Gastroesophageal sphincter (tissue), 3 donors: ENCODE measurements around the gene PIN4.

Experiments used
- CTCF ChIP-seq, 4 experiments: fragments of 200-600 bp in 2 of 4; fragments of 450-650 bp in 2 of 4; sonication (generic) in 1 of 4; IDR thresholded peaks; one replicate each; pipeline ENCODE4 v1.5.1; 2017 to 2019; ENCODE audit warnings: antibody characterized with exemption in 4 of 4, mild to moderate bottlenecking in 2 of 4, moderate library complexity in 2 of 4
- EP300 ChIP-seq: sonication (generic); formaldehyde crosslinking; IDR thresholded peaks from one replicate; pipeline ENCODE4 v1.6.1; 2017; ENCODE audit warnings: antibody characterized with exemption, mild to moderate bottlenecking
- POLR2A ChIP-seq, 2 donors: fragments of 450-650 bp; IDR thresholded peaks; one replicate each; pipeline ENCODE4 v1.6.1; 2017; ENCODE audit warnings: antibody characterized with exemption in 2 of 2, mild to moderate bottlenecking in 2 of 2, moderate library complexity in 1 of 2

GRCh38 chrX:72176981-72177380 is 4.6 kb upstream of the PIN4 start:
- TF ChIP-seq CTCF (IDR thresholded peaks at IDR 0.05), result no peak
- no peak for TF ChIP-seq POLR2A (IDR thresholded peaks at IDR 0.05)
- TF ChIP-seq EP300, result no peak
